Activated CD4-positive, alpha-beta T cell treated with anti-CD3 and anti-CD28 coated beads for 4 hours (primary cell): ENCODE data around the gene NCK2.

ENCODE experiments used
- DNase-seq, 2 donors: peaks; one replicate each; pipeline ENCODE4 v3.0.0-alpha.2; 2020

The NCK2 gene

DNA sequence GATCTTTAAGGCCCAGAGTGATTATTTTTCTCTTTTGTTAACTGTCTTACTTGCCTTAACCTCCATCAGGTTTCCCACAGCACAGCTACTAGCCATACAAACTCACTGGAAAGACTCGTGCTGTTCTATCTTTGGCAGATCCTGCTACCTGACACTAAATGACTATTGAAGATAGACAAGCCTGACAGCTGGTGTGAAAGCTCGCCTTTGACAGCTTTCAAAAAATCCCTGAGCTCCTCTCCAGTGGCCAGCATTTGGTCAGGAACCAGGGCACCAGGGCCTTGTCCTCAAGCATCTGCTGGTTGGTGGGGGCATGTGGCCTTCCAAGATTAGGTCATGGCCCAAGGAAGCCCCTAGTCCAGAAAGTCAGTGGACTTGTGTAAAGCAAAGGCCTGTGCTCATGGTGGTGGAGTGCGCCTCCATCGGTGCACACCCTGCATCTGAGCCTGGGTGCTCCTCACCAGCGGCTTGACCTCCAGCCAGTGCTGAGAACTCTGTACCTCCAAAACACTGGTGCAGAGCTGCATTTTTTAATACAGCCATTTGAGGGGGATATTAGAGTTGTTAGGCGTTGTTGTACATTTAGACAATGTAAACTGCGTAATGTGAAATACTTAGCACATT, 158.5 kb downstream of the NCK2 start:
- DNase-seq: no peak

DNA sequence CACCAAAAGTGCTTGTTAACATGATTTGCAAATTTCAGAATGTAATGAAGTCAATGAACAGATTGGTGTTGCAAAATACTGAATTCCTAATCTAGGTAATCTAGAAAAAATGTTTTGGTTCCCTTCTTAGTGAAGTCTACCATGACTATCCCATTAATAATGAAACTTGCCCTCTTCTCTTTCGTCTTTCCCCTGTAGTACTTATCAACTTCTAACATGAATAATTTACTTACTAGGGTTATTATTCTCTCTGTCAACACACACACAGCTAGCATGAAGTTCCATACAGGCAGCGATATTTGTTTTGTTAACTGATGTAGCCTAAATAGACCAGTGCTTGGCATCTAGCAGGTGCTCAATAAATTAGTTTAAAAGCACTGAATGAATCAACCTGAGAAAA, 160.2 kb downstream of the NCK2 start:
- DNase-seq: no peak

DNA sequence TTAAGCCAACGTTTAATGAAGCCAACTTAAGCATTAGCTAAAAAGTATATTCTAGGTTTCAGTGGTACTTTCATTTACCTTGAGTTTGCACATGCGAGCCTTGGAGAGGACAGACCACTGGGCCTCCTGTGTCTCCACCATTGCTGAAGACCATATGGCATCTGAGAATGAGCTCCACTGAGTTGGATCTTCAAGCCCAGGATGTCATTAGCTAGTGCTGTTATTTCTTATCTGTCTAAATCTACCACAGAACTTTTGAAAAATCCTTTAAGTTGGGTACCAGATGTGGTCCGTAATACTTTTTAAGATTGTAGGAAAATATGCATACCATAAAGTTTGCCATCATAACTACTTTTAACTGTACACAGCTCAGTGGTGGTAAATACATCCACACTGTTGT, 161.8 kb downstream of the NCK2 start:
- no peak for DNase-seq

DNA sequence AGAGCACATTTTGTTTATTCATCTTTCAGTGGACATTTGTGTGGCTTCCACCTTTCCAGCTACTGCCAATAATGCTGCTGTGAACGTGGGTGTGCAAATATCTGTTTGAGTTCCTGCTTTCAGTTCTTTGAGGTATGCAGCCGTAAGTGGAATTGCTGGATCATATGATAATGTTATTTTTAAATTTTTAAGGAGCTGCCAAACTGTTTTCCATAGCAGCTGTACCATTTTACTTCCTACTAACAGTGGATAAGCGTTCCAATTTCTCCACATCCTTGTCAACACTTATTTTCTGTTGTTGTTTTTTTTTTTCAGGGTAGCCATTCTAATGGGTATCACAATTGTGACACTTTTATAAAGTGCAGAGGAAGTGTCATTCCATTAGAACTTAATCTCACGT, 162.5 kb downstream of the NCK2 start:
- no peak for DNase-seq

DNA sequence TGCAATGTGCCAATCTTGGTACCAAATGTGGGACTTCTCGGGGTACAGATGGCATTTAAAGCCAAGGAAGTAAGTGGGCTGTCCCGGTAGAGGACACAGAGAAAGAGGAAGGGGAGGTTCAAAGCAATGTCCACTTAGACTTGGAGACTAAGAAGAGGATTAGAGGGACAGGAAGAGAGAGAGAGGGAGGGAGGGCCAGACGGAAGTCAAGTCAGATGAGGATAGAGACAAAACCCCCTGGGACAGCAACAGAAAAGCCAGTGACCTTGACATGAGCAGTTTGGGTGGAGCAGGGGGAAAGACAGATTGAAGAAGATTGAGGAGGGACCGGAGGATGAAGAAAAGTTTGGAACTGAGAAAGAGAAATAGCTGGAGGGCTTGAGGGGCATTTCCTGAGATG, 164.5 kb downstream of the NCK2 start:
- no peak for DNase-seq

DNA sequence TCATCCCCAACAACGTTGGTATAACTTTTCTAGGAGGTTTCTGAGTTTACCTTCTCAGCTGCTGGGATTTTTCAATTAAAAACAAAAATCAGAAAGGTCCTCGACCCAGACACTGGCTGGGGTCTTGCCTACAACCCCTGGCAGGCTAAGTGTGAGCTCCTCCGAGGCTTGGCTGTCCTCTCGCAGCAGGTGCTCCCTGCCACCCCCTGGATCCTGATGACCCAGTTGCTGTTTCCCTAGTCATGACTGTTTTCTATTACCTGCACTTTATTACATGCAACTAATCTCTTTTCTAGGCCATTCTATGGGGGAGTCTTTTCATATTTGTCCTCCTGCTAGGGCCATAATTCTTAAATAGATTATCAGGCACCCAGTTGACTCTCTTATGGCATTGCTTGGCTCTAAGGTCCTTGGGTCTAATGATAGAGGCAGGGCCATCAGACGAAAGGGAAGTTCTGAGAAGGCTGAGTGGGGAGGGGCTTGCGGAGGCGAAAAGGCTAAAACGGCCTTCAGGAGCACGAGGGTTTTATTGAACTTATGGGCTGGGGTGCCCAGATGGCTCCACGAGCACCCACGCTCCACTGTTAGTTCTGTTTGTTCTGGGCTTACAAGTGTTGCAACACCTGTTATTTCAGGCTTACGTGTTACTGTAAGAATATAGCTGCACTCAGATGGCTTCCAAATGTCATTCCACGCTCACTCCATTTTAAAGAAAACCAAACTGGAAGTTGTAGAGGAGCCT, 166.0 kb downstream of the NCK2 start:
- no peak for DNase-seq

DNA sequence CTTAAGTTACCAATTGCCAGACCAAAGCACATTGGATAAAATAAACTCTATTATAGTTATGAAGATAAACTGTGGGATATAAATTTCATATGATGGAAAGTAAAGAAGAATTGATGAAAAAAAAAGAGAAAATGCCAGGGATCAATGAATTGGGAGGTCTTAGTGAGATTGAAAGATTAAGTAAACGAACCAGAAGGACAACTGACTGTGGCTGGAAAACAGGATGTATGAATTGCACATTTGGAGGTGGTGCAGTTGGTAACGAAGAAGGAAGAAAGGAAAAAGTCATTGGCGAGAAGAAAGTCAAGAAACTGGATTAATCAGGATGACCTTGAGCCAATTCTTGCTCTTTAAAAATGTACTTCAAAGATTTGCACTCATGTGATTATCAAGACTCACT, 166.7 kb downstream of the NCK2 start:
- DNase-seq: no peak

DNA sequence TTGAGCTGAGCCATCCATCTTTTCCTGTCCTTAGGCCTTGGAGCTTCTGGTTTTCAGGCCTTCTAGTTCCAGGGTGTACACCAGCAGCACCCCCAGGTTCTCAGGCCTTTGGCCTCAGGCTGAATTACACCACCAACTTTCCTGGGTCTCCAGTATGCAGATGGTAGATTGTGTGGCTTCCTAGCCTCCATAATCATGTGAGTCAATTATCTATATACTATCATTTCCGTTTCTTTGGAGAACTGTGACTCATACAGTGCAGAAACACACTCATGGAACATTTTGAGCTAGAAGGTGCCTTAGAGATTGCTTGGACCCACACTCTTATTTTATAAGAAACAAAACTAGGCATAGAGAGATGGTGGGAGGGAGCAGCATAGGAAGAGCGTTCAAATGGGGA, 167.4 kb downstream of the NCK2 start:
- DNase-seq: no peak

DNA sequence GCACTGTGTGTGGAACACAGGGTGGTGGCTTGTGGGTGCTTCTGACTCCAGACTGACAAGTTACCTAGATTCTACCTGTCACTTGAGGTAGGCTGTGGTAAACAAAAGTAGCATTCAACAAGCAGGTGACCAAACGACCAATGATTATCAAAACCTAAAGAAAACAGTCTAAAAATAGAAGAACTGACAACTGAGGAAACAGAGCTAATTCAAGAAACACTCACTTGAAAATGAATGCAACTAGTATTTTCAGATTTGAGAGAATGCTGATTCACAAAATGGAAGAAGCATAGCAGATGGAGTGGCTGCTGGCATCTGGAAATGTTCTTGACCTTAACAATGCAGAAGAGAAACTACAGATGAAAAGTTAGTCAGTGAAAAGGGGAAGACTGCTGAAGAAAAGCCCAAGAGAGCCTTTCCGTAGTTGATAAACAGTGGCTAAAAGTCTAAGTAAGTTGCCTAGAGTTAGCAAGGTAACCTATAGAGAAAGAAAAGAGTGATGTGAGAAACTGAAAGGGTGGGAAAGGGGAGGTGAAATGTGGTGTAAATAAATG, 170.4 kb downstream of the NCK2 start:
- no peak for DNase-seq

DNA sequence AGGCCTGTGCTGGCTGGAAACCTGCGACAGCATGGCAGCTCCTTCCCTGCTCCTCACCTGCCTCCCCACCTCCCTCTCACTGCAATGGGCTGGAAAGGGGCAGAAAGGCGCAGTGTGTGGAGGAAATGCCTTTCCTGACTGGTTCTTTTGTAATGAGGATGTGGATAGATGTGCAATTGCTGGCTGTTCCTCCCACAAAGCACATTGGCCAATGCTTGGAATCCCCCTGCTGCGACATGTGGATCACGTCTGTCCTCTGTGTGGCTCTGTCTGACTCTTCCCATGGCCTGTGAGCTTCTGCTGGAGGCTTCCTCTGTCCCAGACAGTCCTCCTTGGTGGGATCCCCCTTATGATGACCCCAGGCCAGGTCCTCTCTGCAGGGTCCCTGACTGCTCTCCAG, 172.5 kb downstream of the NCK2 start:
- DNase-seq: no peak

DNA sequence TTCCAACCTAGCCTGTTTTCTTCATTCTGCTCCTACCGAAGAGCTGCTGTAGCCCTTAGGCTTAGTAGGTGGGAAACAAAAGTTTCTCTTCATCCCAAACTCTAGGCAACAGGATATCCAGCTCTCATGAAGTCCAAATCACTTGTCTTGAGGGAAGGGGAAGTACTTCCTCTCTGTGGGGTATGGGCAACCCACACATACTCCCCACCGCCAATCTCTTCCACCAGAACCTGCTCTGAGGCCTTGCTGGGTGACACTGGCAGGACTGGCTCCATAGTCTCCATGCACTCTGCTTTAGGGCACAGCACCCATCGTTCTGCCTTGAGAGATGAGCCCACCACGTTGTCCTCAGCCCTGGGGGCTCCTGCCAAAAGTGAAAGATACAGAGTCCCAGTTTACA, 173.0 kb downstream of the NCK2 start:
- no peak for DNase-seq

DNA sequence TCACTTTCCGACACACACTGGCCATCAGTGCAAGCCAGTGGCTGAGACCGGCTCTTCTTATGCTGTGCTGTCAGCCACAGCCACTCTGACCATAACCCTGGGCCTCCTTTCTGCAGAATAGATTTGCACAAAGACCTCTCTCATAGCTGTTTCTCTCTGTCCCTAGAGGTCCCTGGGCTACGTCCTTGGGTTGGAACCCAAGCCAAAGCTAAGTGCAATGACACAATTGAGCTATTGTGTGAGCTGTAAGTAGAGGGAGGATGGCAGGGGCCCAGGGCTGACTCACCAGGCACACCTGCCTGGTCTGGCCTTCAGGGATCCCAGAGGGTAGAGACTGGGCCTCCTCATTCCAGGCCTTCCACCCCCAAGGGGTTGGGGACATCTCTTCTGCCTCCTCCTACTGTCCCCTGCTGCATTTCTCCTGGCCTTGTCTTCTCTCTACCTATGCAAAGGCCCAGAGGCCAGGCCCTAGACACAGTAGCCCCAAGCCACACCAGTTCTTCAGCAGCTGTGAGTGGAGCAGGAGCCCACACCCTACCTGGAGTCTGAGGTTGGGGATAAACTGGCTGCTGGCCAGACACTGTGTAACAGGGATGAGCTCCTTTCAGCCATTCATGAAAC, 174.6 kb downstream of the NCK2 start:
- DNase-seq: no peak

DNA sequence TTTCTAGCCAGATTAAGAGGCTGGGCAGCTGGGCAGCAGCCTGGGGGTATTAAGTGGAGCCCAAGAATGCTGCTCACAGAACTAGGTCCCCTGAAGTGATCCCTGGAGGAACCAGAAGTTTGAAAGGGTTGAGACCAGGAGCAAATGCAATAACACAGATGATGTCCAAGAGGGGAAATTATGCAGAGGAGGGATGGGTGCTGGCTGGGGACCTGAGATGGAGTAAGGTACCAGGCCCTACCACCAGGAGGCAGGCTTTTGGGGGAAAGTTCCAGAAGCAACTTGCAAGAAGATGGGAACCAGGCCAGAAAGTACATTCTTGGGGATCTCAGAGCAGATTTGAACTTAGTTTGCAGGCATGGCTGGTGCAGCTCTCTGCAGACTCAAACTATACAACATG, 175.1 kb downstream of the NCK2 start:
- DNase-seq: peak; percentile 38 to 52

DNA sequence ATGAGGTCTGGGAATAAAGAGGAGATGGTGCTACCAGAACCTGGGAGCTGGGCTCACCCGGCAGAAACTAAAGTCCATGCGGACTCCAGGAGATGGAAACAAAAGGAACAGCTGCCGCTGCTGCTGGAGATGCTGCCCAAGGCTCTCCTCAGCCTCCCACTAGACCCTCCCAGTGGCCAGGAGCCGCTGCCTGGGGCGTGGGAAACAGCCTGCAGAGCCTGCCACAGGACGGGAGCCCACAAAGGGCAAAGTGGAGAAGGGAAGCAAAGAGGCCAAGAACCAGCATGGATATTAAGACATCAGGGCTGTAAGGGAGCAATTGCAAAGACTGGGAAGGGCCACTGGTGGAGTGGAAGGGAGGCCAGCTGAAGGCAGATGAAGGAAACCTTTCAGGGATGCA, 179.6 kb downstream of the NCK2 start:
- no peak for DNase-seq

DNA sequence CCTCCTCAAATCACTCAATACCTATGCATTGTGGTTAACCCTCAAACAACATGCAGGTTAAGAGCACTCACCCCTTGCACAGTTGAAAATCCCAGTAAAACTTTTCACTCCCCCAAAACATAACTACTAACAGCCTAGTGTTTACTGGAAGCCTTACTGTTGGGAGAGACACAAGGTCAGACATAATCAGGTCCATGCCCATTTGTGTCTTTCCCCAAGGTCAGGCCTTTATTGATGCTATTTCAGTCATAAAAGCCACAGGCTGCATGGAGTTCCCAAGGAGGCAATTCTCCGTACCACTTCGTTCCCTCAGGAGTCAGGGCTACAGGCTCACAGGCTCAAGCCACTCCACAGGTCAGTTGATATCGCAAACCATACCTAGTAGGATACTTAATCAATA, 180.2 kb downstream of the NCK2 start:
- no peak for DNase-seq

DNA sequence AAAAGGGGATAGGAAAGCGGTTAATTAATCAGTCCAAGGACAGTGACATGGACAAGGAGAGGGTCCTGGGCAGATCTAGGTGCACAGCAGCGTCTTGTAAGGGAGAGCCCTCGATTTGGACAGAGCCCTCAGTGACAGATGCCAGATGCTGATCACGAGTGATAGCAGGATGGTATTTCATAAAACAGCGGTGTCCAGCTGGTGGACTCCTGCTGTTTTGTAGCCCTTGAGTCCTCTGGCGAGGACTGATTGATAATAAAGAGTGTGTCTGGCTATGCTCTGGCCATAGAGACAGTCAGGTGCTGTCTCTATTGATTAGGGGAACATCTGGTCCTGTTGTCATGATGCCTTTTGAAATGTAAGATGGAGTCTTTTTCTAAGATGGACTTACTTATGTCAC, 180.7 kb downstream of the NCK2 start:
- no peak for DNase-seq

DNA sequence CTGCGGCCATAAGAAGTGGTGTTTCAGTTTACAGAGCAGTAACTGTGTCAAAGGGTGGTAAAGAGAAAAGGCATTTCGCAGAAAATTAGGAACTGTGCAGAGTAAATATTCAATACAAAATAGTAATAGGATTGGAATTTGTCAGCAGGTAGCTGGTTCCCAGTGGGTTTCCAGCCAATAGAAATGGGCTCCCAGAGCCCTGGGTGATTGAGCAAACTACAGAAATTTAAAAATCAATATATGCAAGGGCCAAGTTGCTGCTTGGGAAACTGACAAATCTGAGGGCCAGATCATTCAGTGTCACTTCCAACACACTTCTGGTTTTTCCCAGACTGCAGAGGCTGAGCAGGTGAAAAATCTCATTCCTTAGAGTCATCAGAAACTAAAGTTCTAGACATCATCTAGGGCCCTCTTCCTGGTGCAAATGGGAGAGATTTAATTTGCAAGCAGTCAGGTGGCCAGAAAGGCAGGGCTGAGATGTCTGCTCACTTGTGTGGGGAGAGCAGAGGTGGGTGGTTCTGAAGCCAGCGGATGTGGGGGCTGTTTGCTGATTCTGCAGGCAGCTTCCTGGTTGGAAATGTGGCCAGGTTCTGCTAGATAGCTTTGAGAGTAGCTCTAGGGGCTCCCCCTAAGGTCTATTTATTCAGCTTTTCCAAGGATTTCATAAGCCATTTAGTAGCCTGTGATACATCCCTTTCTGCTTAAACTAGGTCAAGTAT, 182.4 kb downstream of the NCK2 start:
- peak; percentile 47 to 62 for DNase-seq

DNA sequence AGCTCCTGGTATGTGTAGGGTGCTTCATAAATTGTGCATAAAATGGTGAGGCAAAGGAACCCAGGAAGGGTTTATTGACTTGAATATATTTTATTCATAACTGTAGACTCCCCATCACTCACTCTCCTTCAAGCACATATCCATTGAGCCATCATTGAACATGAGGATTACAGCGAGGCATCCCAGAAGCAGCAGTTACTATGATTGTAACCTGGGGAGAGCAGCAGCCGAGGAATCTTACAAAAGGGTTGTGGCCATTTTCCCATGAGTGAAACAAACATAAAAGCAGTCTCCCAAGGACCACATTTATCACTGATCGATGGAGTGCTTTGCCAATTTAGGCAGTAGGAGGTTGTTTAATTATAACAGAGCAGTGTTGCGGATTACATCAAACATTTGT, 183.4 kb downstream of the NCK2 start:
- DNase-seq: no peak

DNA sequence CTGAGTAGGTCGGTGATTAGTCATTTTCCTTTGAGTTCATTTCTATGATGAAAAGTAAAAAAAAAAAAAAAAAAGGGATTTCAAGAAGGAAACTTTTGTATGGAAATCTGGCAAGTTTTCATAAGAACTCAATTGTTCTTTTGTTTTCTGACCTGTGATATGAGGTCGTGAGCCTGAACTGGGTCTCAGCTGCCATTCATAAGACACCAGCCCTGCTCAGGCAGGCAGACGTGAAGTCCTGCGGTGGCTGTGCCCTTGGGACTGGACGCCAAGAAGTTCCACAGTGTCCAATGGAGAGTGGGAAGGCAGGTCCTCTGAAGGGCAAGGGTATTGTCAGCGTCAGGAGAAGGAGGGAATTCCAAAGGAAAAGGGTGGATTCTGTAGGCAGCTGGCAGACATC, 183.9 kb downstream of the NCK2 start:
- DNase-seq: no peak

DNA sequence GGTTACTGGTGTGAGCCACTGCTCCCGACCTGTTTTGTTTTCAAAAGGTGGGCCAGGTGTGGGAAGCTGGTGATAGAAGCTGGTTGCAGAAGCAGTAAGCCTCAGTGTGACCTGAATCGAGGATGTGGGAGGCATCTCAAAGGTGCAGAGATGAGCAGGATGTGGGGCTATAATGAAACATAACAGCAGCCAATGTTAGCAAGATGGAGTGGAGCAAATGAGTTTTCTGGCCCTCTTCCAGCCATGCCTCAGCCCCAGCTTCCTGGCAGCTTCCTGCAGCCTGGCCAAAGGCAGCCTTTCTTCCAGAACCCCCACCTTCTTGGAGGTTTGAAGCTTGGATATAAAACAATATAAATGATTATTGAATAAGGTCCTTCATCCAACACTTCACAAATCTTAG, 184.8 kb downstream of the NCK2 start:
- DNase-seq: peak; percentile 29 to 39

DNA sequence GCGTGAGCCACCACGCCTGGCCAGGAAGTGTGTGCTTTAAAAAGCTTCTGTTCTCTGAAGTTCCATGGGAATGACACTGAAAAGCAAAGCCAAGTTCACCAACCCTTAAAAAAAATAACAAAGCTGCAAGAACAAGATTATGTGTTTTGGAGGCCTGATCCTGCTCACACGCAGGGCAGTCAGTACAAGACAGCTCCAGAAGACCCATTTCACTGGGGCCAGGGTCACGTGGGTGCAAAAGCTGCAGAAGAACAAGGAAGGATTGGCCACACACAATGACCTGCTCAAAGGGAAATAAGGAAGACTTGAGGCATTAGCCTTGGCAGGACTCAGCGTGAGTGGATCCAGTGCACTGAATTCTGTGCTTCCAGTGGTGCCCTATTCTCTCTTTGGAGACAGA, 187.9 kb downstream of the NCK2 start:
- no peak for DNase-seq

DNA sequence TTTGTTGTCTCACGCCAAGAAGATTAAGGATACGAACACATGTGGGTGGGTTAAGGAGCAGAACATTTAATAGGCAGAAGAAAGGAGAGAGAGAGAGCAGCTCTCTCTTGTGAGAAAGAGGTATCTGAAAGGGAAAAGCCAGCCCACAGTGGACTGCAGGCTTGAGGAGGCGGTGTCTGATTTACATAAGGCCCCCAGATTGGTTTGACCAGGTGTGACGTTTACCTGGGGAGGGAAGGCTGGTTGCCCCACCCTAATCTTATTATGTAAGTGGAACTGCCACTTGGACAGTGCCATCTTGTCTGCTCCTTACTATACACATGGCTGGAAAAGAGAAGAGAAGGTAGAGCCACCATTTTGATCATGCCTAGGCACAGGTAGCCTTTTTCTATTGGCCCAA, 189.2 kb downstream of the NCK2 start:
- DNase-seq: no peak

DNA sequence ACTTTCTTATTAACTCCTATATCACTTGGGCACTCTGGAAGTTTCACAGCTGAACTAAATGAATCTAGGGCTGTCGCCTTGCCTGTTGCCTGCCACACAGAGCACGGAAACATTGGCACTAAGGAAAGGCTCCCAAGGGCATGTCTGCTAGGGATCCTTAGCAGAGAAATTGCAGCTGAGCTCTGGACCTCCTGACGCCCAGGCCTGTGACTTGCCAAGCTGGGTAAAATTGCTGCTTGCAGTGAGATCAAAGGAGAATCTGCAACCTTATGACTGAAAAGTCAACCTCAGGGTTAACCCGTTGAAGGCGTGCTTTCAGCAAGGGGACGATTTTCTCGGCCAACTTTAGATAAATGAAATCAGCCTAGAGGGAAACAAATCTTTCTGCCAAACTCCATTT, 189.8 kb downstream of the NCK2 start:
- DNase-seq: peak; percentile 34 to 35

DNA sequence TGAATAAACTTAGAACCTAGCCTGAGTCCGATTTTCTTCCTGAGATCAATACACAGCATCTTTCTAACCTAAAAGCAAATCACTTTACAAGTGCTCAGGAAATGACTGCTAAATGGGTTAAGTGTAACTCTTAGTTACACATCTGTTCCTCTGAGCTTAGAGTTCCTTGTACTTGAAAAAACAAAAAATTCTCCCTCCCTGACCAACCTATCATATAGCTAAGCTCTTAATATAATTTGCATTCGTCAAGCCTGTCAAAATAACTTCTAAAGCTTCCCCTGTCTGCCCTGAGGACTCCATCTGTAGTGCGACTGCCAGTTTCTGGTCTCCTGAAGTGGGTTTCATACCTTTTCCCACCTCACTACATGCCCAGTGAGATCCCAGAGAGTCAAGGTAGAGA, 190.4 kb downstream of the NCK2 start:
- DNase-seq: no peak
